ENCODE data around the gene LGALSL. TPM values are rescaled to one million over a fixed set of nuclear protein-coding genes. Genes with fewer than 3 reads are reported as not detected.

LGALSL gene
- total RNA-seq, 1 donor from 2014 or later: 7.4 TPM

- Mint-ChIP-seq H3K4me1 (ENCODE audit: unreplicated experiment) (peaks cover 27% of the 10 kb centered on the region), H3K27ac (ENCODE audit: unreplicated experiment) (no peak overlapping the region), H3K4me3 (ENCODE audit: unreplicated experiment) (no peak overlapping the region), H3K9me3 (ENCODE audit: unreplicated experiment) (no peaks in the 10 kb centered on the region), H3K36me3 (ENCODE audit: unreplicated experiment) (no peaks in the 10 kb centered on the region), H3K27me3 (ENCODE audit: unreplicated experiment) (peaks cover 10% of the 10 kb centered on the region)
- TF ChIP-seq CTCF (IDR thresholded peaks at IDR 0.05): no peak
- no peak for DNase-seq (ENCODE audit: extremely low spot score, unreplicated experiment)
Measured at GRCh38 chr2:64493788-64494187, 39.8 kb downstream of the LGALSL start.

- no peaks in the 10 kb centered on the region for H3K36me3 Mint-ChIP-seq (ENCODE audit: unreplicated experiment)
- no peak overlapping the region for H3K4me3 Mint-ChIP-seq (ENCODE audit: unreplicated experiment)
- TF ChIP-seq CTCF (IDR thresholded peaks at IDR 0.05): no peak
- H3K27ac Mint-ChIP-seq (ENCODE audit: unreplicated experiment): no peak overlapping the region
- DNase-seq (ENCODE audit: extremely low spot score, unreplicated experiment): no peak
- H3K4me1 Mint-ChIP-seq (ENCODE audit: unreplicated experiment): peaks cover 13% of the 10 kb centered on the region
- H3K27me3 Mint-ChIP-seq (ENCODE audit: unreplicated experiment): peaks cover 31% of the 10 kb centered on the region
- H3K9me3 Mint-ChIP-seq (ENCODE audit: unreplicated experiment): no peaks in the 10 kb centered on the region
Measured at GRCh38 chr2:64498438-64498837, 44.5 kb downstream of the LGALSL start.

- Mint-ChIP-seq H3K27me3 (ENCODE audit: unreplicated experiment) (peaks cover 31% of the 10 kb centered on the region), H3K9me3 (ENCODE audit: unreplicated experiment) (no peaks in the 10 kb centered on the region), H3K27ac (ENCODE audit: unreplicated experiment) (no peak overlapping the region), H3K4me3 (ENCODE audit: unreplicated experiment) (no peak overlapping the region), H3K36me3 (ENCODE audit: unreplicated experiment) (no peaks in the 10 kb centered on the region), H3K4me1 (ENCODE audit: unreplicated experiment) (peaks cover 3% of the 10 kb centered on the region)
- DNase-seq (ENCODE audit: extremely low spot score, unreplicated experiment): no peak
- TF ChIP-seq CTCF (IDR thresholded peaks at IDR 0.05): no peak
Measured at GRCh38 chr2:64500549-64500948, 46.6 kb downstream of the LGALSL start.

GRCh38 chr2:64501946-64502345, 48.0 kb downstream of the LGALSL start:
- Mint-ChIP-seq H3K4me3 (ENCODE audit: unreplicated experiment) (no peak overlapping the region), H3K27me3 (ENCODE audit: unreplicated experiment) (peaks cover 32% of the 10 kb centered on the region), H3K9me3 (ENCODE audit: unreplicated experiment) (no peaks in the 10 kb centered on the region), H3K36me3 (ENCODE audit: unreplicated experiment) (no peaks in the 10 kb centered on the region), H3K27ac (ENCODE audit: unreplicated experiment) (no peak overlapping the region), H3K4me1 (ENCODE audit: unreplicated experiment) (no peaks in the 10 kb centered on the region)
- no peak for DNase-seq (ENCODE audit: extremely low spot score, unreplicated experiment)
- no peak for TF ChIP-seq CTCF (IDR thresholded peaks at IDR 0.05)

GRCh38 chr2:64502860-64503259, 48.9 kb downstream of the LGALSL start:
- Mint-ChIP-seq H3K4me1 (ENCODE audit: unreplicated experiment) (no peaks in the 10 kb centered on the region), H3K36me3 (ENCODE audit: unreplicated experiment) (no peaks in the 10 kb centered on the region), H3K4me3 (ENCODE audit: unreplicated experiment) (no peak overlapping the region), H3K9me3 (ENCODE audit: unreplicated experiment) (no peaks in the 10 kb centered on the region), H3K27me3 (ENCODE audit: unreplicated experiment) (peaks cover 38% of the 10 kb centered on the region), H3K27ac (ENCODE audit: unreplicated experiment) (no peak overlapping the region)
- TF ChIP-seq CTCF (IDR thresholded peaks at IDR 0.05): no peak
- DNase-seq (ENCODE audit: extremely low spot score, unreplicated experiment): no peak
